Stimulated activated CD8-positive, alpha-beta memory T cell treated with anti-CD3 and anti-CD28 coated beads, Interleukin-15, amount 100 ng/mL, for 48 hours (primary cell): ENCODE measurements around the gene SPON2.

Source experiments
- DNase-seq, 2 donors: peaks; one replicate each; pipeline ENCODE4 v3.0.0-alpha.2; 2020; ENCODE audit warnings: low read depth in 2 of 2

SPON2 gene

DNA sequence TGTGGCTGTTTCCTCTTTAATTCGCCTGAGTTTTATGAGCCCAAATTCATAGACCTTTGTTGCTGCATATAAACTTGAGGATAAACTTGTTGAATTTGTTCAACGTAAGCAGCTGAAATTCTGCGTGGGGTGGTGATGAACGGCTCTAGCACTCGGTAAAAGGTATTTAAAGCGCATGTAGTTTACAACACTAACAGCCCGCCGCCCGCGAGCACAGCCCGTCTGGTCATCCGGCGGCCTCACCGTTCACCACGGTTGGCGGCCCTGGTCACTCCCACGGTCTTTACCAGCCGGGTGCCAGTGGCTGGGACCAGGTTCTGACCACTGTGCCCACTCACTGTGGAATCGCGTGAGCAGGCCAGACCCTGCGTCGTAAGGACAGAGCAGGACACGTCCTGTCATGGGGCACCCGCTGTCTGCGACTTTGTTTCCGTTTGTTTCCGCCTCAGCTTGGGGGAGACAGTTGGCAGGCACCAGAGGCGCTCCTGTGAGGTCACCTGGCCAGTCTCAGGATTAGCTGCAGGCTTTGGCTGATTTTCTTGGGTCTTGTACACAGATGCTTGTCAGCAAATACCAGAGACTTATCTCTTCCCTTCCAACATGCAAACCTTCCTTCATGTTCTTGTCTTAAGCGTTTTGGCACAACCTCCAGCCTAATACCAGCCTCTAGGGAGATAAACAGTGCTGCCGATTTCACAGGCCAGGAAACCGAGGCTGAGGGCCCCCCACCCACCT is 36.8 kb upstream of the SPON2 start:
- no peak for DNase-seq

DNA sequence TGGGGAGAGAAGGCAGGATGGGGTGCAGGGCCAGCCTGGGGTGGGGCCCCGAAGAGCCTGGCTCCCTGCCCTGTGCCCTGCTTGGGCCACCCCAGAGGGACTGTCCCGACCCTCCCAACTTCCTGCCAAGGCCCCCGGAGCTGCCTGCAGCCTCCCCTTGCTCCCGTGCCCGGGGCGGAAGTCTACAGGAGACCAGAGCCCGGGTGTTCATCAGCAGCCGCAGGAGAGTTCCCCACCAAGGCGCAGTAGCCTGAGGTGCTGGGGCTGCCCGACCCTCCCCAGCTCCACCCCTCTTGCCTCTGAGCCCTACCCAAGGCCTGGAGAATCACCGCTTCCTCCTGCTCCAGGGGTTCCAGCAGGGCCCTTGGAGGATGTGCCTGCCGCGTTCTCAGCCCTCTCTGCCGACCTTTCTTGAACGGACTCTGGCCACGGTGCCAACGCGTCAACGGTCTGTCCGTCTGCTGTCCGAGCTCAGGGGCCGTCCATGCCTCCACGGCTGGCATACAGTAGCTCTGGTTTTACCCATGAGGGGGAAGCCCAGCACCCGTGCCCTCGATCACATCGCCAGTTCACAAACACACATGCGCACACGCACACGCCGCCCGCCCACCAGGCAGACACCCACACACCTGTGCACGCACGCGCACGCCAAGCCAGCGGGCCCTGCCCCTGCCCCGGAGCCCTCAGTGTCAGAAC is 36.0 kb upstream of the SPON2 start:
- DNase-seq, result no peak

DNA sequence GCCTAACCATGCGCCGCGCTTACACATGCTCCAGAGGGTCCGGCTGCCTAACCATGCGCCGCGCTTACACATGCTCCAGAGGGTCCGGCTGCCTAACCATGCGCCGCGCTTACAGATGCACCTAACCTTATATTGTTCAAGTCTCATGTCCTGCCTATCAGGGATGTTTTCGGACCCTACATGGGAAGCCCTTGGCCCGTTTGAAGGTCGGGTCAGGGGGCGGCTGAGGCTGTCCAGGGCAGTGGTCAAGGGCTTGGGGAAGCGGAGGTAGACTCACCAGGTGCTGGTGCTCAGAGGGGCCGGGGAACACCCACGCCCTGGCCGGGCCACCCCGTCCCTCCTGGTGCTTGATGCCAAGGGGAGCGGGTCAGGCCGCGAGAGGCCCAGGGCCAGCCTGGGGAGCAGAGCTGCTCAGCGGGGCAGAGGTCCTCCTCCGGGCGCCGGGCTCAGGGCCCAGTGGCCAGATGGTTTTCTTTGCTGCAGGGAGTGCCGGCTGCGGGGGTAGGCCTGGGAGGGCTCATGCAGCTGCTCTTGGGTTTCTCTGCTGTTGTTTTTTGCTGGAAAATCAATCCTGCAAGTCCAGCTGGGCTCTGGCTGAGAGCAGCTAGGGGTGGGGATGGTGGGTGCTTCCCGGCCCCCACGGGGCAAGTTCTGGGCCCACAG is 35.4 kb upstream of the SPON2 start:
- no peak for DNase-seq

- no peak for DNase-seq
Measured at GRCh38 chr4:1207157-1207470, 34.7 kb upstream of the SPON2 start.

- no peak for DNase-seq
Measured at GRCh38 chr4:1206299-1207156, 34.1 kb upstream of the SPON2 start.

- no peak for DNase-seq
Measured at GRCh38 chr4:1205586-1206298, 33.4 kb upstream of the SPON2 start.

- DNase-seq, result no peak
Measured at GRCh38 chr4:1204828-1205585, 32.6 kb upstream of the SPON2 start.

DNA sequence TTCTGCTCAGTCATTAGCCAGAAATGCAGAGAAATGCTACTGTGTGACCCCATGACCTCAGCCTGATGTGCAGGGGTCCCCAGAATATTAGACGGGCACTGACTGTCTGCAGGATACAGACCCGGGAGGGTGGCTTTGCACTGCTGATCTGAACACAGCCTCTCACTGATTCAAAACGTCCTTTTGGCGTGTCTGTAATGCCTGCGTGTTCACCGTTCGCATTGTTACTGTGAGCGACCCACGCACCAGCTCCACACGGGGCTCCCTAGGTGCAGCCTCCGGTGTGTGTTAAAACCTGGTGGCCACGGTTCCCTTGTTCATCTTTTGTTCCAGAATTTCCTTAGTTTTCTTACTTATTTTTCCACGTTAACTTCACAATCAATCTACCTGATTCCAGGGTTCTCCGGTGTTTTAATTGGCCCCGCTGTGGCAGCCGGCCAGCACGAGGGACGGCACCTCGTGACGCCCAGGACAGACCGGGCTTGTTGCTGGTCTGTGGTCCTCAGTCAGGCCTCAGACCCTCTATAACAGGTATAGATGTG is 32.0 kb upstream of the SPON2 start:
- no peak for DNase-seq

- DNase-seq, result no peak
Measured at GRCh38 chr4:1203026-1203616, 30.7 kb upstream of the SPON2 start.

- no peak for DNase-seq
Measured at GRCh38 chr4:1202526-1203011, 30.2 kb upstream of the SPON2 start.

DNA sequence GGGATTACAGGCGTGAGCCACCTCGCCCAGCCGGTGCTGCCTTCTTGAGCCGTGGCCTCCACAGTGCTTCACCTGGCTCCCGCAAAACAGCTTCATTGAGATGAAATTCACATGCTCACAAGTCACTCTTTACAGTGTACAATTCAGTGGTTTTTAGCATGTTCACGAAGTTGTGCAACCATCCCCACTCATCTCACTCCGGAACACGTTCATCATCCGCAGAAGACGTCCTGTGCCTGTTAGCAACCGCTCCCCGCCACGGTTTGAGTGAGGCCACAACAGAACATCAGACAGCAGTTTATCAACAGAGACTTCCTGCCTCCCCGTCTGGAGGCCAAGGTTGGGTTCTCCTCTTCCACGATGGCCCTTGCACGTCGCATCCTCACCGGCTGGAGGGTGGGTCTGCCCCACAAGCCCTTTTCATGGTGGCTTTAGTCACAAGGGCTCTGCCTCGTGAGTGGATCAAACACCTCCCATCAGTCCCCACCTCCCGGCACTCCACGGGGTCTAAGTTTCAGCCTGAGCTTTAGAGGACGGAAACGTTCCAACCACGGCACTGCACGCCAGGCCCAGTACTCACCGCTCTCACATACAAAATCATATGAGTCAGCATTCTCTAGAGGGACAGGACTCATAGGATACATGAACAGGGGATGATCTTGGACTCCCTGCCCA is 29.6 kb upstream of the SPON2 start:
- peak; percentile 73 to 78 for DNase-seq

- no peak for DNase-seq
Measured at GRCh38 chr4:1200425-1201035, 28.1 kb upstream of the SPON2 start.

DNA sequence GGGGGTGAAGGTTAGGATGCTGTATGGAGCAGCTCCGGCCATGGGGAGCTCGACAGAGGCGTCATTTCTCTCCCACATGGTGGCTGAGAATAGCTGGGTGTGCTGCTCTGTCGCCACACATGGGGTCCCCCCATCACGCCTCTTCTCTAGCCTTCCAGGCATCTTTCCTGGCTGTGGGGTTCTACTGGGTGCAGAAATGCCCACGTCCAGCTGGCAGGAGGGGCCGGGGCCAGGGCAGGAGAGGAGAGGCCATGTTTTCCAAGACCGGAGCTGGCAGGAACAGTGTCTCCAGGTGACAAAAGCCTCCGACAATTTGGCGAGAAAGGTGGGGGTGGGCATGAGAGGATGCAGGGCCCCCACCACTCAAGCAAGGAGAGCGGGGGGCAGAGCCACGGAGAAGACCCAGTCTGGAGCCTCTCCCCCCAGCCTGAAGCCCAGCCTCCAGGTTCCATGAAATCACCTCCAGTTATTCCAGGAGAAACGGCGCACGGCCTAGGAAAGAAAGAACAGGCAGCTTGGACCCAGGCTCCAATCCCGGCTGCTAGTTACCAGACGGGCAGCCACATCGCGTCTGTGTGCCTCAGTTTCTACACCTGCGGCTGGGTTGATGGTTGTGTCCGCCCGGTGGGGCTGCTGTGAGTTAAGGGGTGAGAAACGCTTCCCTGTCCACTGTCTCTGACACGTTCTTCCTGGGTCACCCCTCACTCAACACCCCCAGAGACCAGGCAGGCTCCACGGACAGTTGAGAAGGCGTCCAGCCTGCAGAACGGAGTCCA is 27.4 kb upstream of the SPON2 start:
- DNase-seq, result no peak

- no peak for DNase-seq
Measured at GRCh38 chr4:1198098-1198844, 25.9 kb upstream of the SPON2 start.

- no peak for DNase-seq
Measured at GRCh38 chr4:1196421-1197183, 24.2 kb upstream of the SPON2 start.

- DNase-seq, result no peak
Measured at GRCh38 chr4:1195891-1196401, 23.6 kb upstream of the SPON2 start.
